Keratinocyte (primary cell): Measurements from ENCODE around the gene RNF8. TPM values are rescaled to one million over a fixed set of nuclear protein-coding genes. Genes with fewer than 3 reads are reported as not detected.
"Not testable (repeated sequence)": the region's sequence is repeated elsewhere in the genome, so short reads cannot be mapped to it uniquely, and the experiment has no call there.

ENCODE experiments used
- DNase-seq: peaks from one replicate; pipeline ENCODE4 v3.0.0-alpha.2; 2011; ENCODE audit warnings: low read depth, missing footprints, low spot score
- FAIRE-seq: peaks from 2 replicates; lab custom pipeline; 2011; peaks lifted over from hg19 to GRCh38; lab: Jason Lieb, UNC
- H2AFZ ChIP-seq: 2 replicates; pipeline ENCODE4 v1.6.0; 2012; ENCODE audit warnings: low read length, control low read depth, inconsistent platforms; ENCODE audit not compliant: control insufficient read depth
- H3K27ac ChIP-seq: 2 replicates; pipeline ENCODE4 v1.5.1; 2011; ENCODE audit warnings: low read length; ENCODE audit not compliant: control insufficient read depth, insufficient read depth
- H3K27me3 ChIP-seq: 3 replicates; pipeline ENCODE4 v1.6.0; 2011; ENCODE audit warnings: low read length; ENCODE audit not compliant: control insufficient read depth, insufficient read depth; ENCODE audit errors: extremely low read depth
- H3K36me3 ChIP-seq, 2 experiments: 2 replicates in 1 of 2; 3 replicates in 1 of 2; pipeline ENCODE4 v1.5.1; 2011; ENCODE audit warnings: low read length in 2 of 2, mild to moderate bottlenecking in 1 of 2; ENCODE audit not compliant: control insufficient read depth in 2 of 2, insufficient read depth in 2 of 2; ENCODE audit errors: extremely low read depth in 1 of 2
- H3K4me1 ChIP-seq: 3 replicates; pipeline ENCODE4 v1.5.1; 2011; ENCODE audit warnings: low read length; ENCODE audit not compliant: control insufficient read depth, insufficient read depth; ENCODE audit errors: extremely low read depth
- H3K4me2 ChIP-seq: 3 replicates; pipeline ENCODE4 v1.6.0; 2011; ENCODE audit warnings: low read depth, low read length; ENCODE audit not compliant: control insufficient read depth, insufficient read depth; ENCODE audit errors: extremely low read depth
- H3K4me3 ChIP-seq, 3 experiments: fragments of 200-600 bp in 1 of 3; sonication (generic) in 1 of 3; 2 replicates in 2 of 3; 3 replicates in 1 of 3; pipeline ENCODE4 v1.5.1; 2011 to 2016; ENCODE audit warnings: low read length in 3 of 3, mild to moderate bottlenecking in 3 of 3, control low read depth in 2 of 3, inconsistent platforms in 1 of 3, low read depth in 1 of 3, mixed read lengths in 1 of 3, mixed run types in 1 of 3, moderate library complexity in 1 of 3; ENCODE audit not compliant: control insufficient read depth in 2 of 3, insufficient read depth in 2 of 3; ENCODE audit errors: extremely low read depth in 1 of 3
- H3K79me2 ChIP-seq: 2 replicates; pipeline ENCODE4 v1.6.0; 2012; ENCODE audit warnings: low read length; ENCODE audit not compliant: control insufficient read depth, insufficient read depth
- H3K9ac ChIP-seq: 3 replicates; pipeline ENCODE4 v1.6.0; 2011; ENCODE audit warnings: low read length; ENCODE audit not compliant: control insufficient read depth, insufficient read depth; ENCODE audit errors: extremely low read depth
- H3K9me1 ChIP-seq: 3 replicates; pipeline ENCODE4 v1.6.0; 2011; ENCODE audit warnings: low read length; ENCODE audit not compliant: control insufficient read depth, insufficient read depth; ENCODE audit errors: extremely low read depth
- H3K9me3 ChIP-seq: 2 replicates; pipeline ENCODE4 v1.5.1; 2012; ENCODE audit warnings: low read depth, low read length; ENCODE audit not compliant: control insufficient read depth
- H4K20me1 ChIP-seq: 3 replicates; pipeline ENCODE4 v1.6.0; 2011; ENCODE audit warnings: low read length; ENCODE audit not compliant: control insufficient read depth, insufficient read depth; ENCODE audit errors: extremely low read depth
- CTCF ChIP-seq, 3 experiments: IDR thresholded peaks in 1 of 3; conservative IDR thresholded peaks in 1 of 3; optimal IDR thresholded peaks in 1 of 3; 2 replicates in 2 of 3; 3 replicates in 1 of 3; pipeline versions ENCODE3 to v1.5.1; 2011; ENCODE audit warnings: low read length in 3 of 3, mild to moderate bottlenecking in 3 of 3, moderate library complexity in 2 of 3, control low read depth in 1 of 3, inconsistent platforms in 1 of 3; ENCODE audit not compliant: insufficient read depth in 2 of 3; ENCODE audit errors: extremely low read depth in 1 of 3
- EZH2 ChIP-seq: IDR thresholded peaks from one replicate; pipeline ENCODE4 v1.6.1; 2012; ENCODE audit warnings: inconsistent platforms, mild to moderate bottlenecking, low read length, moderate library complexity
- dilution Hi-C: fragments of 300-500 bp; cut with MboI; formaldehyde crosslinking; loops from one replicate; pipeline ENCODE4 v1.7.0; 2020; ENCODE audit warnings: low sequenced_read_pairs; ENCODE audit not compliant: extremely low pct_ligation_motif_present
- polyA plus RNA-seq, 5 experiments: library from polyadenylated mRNA; depleted of rRNA in 3 of 5; stranded (reverse) in 3 of 5; stranded (forward) in 1 of 5; unstranded in 1 of 5; fragments of >200 nt; gene quantifications; 1 replicate in 1 of 5; 2 replicates in 3 of 5; 3 replicates in 1 of 5; pipeline versions ENCODE4 v1.2.1 to v1.2.3, GENCODE V29; 2011 to 2012; ENCODE audit warnings: missing spikeins in 2 of 5, low read depth in 1 of 5, low replicate concordance in 1 of 5

Gene RNF8
- polyA plus RNA-seq, 1 donor (not counting 4 experiments of a cell fraction or from before 2014, with no cell fraction given) = 34.5 TPM

DNA sequence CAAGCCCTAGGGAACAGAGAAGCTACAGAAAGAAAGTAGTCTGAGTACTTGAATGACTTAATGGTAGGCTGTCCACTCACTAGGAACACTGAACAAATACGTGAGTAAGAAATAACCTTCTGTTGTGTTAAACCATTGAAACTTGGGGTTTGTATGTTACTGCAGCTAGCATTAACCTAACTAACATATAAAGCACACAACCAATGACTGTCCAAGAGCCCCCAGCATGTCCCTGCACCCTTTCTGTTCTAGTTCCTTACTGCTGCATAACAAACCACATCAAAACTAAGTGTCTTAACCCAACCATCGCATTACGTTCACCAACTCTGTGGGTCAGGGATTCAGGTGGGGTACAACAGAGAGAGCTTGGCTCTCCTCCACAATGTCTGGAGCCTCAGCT, 10.5 kb upstream of the RNF8 start:
- Histone ChIP-seq H2AFZ (no peak overlapping the region), H3K9ac (no peak overlapping the region), H3K4me3 (no peak overlapping the region), H3K27me3 (no peaks in the 10 kb centered on the region), H4K20me1 (no peaks in the 10 kb centered on the region), H3K4me2 (no peak overlapping the region), H3K4me1 (no peaks in the 10 kb centered on the region), H3K27ac (no peak overlapping the region), H3K79me2 (no peaks in the 10 kb centered on the region), H3K9me1 (no peaks in the 10 kb centered on the region), H3K9me3 (no peaks in the 10 kb centered on the region), H3K36me3 (no peaks in the 10 kb centered on the region)
- dilution Hi-C loops = no loop called here
- DNase-seq (no peak), FAIRE-seq (no peak)
- TF ChIP-seq EZH2 (no peak), CTCF (optimal IDR thresholded peaks at IDR 0.05 in 1 of 3, IDR thresholded peaks at IDR 0.05 in 1 of 3, conservative IDR thresholded peaks at IDR 0.05 in 1 of 3; ENCODE audit: extremely low read depth in 1 of 3, insufficient read depth in 2 of 3, low read length in 3 of 3) (no peak)

DNA sequence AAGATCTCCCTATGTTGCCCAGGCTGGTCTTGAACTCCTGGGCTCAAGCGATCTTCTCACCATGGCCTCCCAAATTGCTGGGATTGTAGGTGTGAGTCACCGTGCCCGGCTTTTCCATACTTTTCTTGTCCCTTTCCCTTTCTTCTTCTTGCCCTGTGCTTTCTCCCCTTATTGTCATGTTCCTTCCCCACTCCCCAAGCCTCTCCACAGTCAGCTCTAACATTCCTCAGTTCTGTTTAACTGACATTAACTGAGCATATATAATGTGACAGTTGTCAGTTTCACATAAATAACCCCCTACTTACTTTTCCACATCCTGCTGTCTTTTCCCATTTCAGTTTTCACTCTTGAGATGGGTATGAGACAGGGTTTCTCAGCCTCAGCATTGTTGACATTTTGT, 9.5 kb upstream of the RNF8 start:
- no peak overlapping the region for H3K4me2 ChIP-seq
- no peak overlapping the region for H3K4me3 ChIP-seq
- no peak overlapping the region for H3K9ac ChIP-seq
- no peaks in the 10 kb centered on the region for H3K27me3 ChIP-seq
- no peaks in the 10 kb centered on the region for H3K4me1 ChIP-seq
- H3K9me1 ChIP-seq = no peaks in the 10 kb centered on the region
- H4K20me1 ChIP-seq = no peaks in the 10 kb centered on the region
- H3K79me2 ChIP-seq = no peaks in the 10 kb centered on the region
- H3K36me3 ChIP-seq = no peaks in the 10 kb centered on the region
- no peak overlapping the region for H3K27ac ChIP-seq
- FAIRE-seq (no peak), DNase-seq (no peak)
- no peaks in the 10 kb centered on the region for H3K9me3 ChIP-seq
- dilution Hi-C loops = no loop called here
- TF ChIP-seq EZH2 (no peak), CTCF (optimal IDR thresholded peaks at IDR 0.05 in 1 of 3, IDR thresholded peaks at IDR 0.05 in 1 of 3, conservative IDR thresholded peaks at IDR 0.05 in 1 of 3; ENCODE audit: extremely low read depth in 1 of 3, insufficient read depth in 2 of 3, low read length in 3 of 3) (no peak)
- H2AFZ ChIP-seq = no peak overlapping the region

GRCh38 chr6:37345804-37346203, 8.0 kb upstream of the RNF8 start:
- dilution Hi-C loops, H3K4me2 ChIP-seq, H3K9me1 ChIP-seq, H3K36me3 ChIP-seq, H3K27me3 ChIP-seq, H4K20me1 ChIP-seq, H2AFZ ChIP-seq, H3K79me2 ChIP-seq, H3K27ac ChIP-seq, H3K9ac ChIP-seq, H3K4me3 ChIP-seq, FAIRE-seq, DNase-seq, H3K9me3 ChIP-seq, H3K4me1 ChIP-seq: not testable (repeated sequence)
